ENCODE results near the gene HAAO. TPM values are rescaled to one million over a fixed set of nuclear protein-coding genes. Genes with fewer than 3 reads are reported as not detected.

The HAAO gene
- total and polyA plus RNA-seq, 2 of the 13 experiments (the other 11 are each of a cell fraction or from before 2014, with no cell fraction given) = 36.1 to 42.7 TPM

DNA sequence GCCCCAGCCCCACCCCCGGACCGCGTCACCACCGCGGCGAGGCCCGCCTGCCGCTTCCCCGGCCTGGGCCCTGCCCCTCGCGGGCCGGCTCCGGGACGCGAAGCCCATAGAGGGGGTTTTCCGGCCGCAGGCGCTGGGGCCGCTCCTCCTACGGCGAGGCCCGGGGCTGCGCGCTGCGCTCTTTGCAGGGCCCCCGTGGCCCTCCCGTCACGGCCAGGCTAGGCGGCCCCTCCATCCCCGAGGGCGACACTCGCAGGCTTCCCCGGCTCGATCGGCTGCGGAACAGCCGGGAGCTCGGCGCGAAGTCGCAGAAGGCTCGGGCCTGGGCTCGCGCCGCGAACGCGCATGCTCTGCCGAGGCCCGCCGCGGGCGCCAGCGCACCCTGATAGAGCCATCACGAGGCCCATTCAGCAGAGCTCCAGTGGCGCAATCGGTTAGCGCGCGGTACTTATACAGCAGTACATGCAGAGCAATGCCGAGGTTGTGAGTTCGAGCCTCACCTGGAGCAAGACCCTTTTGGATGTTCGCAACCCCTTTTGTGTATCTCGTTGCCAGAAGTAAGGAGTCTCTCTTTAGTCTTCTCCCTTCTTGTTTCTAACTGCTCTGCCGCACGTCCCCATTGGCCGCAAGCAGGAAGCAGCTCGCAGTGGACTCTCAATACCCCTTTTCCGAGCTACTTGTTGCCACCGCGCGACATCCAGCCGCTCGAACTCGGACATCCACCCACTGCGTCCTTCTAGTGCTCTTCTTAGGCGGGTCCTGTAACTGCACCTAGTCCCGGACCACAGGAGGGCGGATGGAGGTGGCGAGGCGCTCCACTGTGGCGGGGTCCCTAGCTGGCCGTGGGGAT lies 18.0 kb upstream of the HAAO start (continued):
- TF ChIP-seq ZNF841 (CRISPR knock-in tag; IDR thresholded peaks at IDR 0.05; ENCODE audit: borderline replicate concordance) = peak; percentile 90; the same call in 1 of the 2 replicates
- TF ChIP-seq ARNT (IDR thresholded peaks at IDR 0.05) = no peak
- TF ChIP-seq FOXP1 (IDR thresholded peaks at IDR 0.05) = no peak
- TF ChIP-seq FOXP1 (CRISPR knock-in tag; IDR thresholded peaks at IDR 0.05) = 0 out of 2 replicates have a peak, but pooled peaks have one; percentile 38
- peak; percentile 52; the same call in 1 of the 2 replicates for TF ChIP-seq ZNF292 (CRISPR knock-in tag; IDR thresholded peaks at IDR 0.05; ENCODE audit: borderline replicate concordance, low read depth)
- TF ChIP-seq, protein P1, sequence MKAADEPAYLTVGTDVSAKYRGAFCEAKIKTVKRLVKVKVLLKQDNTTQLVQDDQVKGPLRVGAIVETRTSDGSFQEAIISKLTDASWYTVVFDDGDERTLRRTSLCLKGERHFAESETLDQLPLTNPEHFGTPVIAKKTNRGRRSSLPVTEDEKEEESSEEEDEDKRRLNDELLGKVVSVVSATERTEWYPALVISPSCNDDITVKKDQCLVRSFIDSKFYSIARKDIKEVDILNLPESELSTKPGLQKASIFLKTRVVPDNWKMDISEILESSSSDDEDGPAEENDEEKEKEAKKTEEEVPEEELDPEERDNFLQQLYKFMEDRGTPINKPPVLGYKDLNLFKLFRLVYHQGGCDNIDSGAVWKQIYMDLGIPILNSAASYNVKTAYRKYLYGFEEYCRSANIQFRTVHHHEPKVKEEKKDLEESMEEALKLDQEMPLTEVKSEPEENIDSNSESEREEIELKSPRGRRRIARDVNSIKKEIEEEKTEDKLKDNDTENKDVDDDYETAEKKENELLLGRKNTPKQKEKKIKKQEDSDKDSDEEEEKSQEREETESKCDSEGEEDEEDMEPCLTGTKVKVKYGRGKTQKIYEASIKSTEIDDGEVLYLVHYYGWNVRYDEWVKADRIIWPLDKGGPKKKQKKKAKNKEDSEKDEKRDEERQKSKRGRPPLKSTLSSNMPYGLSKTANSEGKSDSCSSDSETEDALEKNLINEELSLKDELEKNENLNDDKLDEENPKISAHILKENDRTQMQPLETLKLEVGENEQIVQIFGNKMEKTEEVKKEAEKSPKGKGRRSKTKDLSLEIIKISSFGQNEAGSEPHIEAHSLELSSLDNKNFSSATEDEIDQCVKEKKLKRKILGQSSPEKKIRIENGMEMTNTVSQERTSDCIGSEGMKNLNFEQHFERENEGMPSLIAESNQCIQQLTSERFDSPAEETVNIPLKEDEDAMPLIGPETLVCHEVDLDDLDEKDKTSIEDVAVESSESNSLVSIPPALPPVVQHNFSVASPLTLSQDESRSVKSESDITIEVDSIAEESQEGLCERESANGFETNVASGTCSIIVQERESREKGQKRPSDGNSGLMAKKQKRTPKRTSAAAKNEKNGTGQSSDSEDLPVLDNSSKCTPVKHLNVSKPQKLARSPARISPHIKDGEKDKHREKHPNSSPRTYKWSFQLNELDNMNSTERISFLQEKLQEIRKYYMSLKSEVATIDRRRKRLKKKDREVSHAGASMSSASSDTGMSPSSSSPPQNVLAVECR (CRISPR knock-in tag; IDR thresholded peaks at IDR 0.05; ENCODE audit: borderline replicate concordance) = peak; percentile 84; the same call in 1 of the 2 replicates
- no peak; the same call in 1 of the 2 replicates for TF ChIP-seq NFE2L1 (CRISPR knock-in tag; IDR thresholded peaks at IDR 0.05; ENCODE audit: borderline replicate concordance)
- TF ChIP-seq UBTF (CRISPR knock-in tag; IDR thresholded peaks at IDR 0.05) = peak; percentile 98
- peak; percentile 97 for TF ChIP-seq KLF11 (CRISPR knock-in tag; IDR thresholded peaks at IDR 0.05)
- peak; percentile 88 for TF ChIP-seq ZNF781 (CRISPR knock-in tag; IDR thresholded peaks at IDR 0.05; ENCODE audit: borderline replicate concordance, not compliant biosample characterization)
- TF ChIP-seq ZFP62 (CRISPR knock-in tag; IDR thresholded peaks at IDR 0.05) = peak; percentile 76; the same call in 1 of the 2 replicates
- TF ChIP-seq PHF21A (CRISPR knock-in tag; IDR thresholded peaks at IDR 0.05) = peak; percentile 88
- no peak for TF ChIP-seq RBAK (CRISPR knock-in tag; IDR thresholded peaks at IDR 0.05)
- TF ChIP-seq XBP1 (CRISPR knock-in tag; IDR thresholded peaks at IDR 0.05) = peak; percentile 66; the same call in 1 of the 2 replicates
- peak; percentile 82; the same call in 1 of the 2 replicates for TF ChIP-seq ZFP41 (CRISPR knock-in tag; IDR thresholded peaks at IDR 0.05; ENCODE audit: borderline replicate concordance)
- TF ChIP-seq REST (IDR thresholded peaks at IDR 0.05; ENCODE audit: borderline replicate concordance in 1 of 2, low read depth in 1 of 2, low read length in 2 of 2) = peak in 1 of 2 experiments; percentile 58; a peak in 1 of 4 replicates
